GM12892 (cell line): ENCODE results near the gene GBF1.

Source experiments
- POLR2A ChIP-seq: IDR thresholded peaks from 2 replicates; pipeline ENCODE4 v1.6.1; 2011; ENCODE audit warnings: low read depth, low read length, control low read depth
- POLR2AphosphoS5 ChIP-seq: IDR thresholded peaks from 2 replicates; pipeline ENCODE4 v1.6.1; 2011; ENCODE audit warnings: low read depth, low read length, control low read depth
- TAF1 ChIP-seq: IDR thresholded peaks from 2 replicates; pipeline ENCODE4 v1.6.1; 2011; ENCODE audit warnings: low read depth, mild to moderate bottlenecking, control low read depth, low read length, borderline replicate concordance

GRCh38 chr10:102261842-102262241, 16.5 kb downstream of the GBF1 start:
- TF ChIP-seq POLR2AphosphoS5 (no peak), POLR2A (no peak), TAF1 (no peak)
